HPDE6-E6E7 (cell line): ENCODE results near the gene TMEM255B.
A peak's percentile ranks its signal among the peaks of the same experiment; 100 is the strongest.

Experiments
- DNase-seq: peaks from one replicate; pipeline ENCODE4 v3.0.0; 2011; ENCODE audit warnings: missing footprints; ENCODE audit errors: extremely low spot score

The TMEM255B gene

GRCh38 chr13:113848020-113848419 lies 89.0 kb downstream of the TMEM255B start:
- no peak for DNase-seq

- DNase-seq = peak; percentile 58
Observed at GRCh38 chr13:113848431-113849260, 89.6 kb downstream of the TMEM255B start.

- DNase-seq = no peak
Observed at GRCh38 chr13:113849546-113849945, 90.5 kb downstream of the TMEM255B start.

- no peak for DNase-seq
Observed at GRCh38 chr13:113849981-113850721, 91.1 kb downstream of the TMEM255B start.

GRCh38 chr13:113850722-113851479 lies 91.9 kb downstream of the TMEM255B start:
- no peak for DNase-seq

GRCh38 chr13:113851480-113851803 lies 92.4 kb downstream of the TMEM255B start:
- DNase-seq = no peak

- no peak for DNase-seq
Observed at GRCh38 chr13:113851826-113852535, 93.0 kb downstream of the TMEM255B start.

- DNase-seq = no peak
Observed at GRCh38 chr13:113852536-113853517, 93.8 kb downstream of the TMEM255B start.

- DNase-seq = no peak
Observed at GRCh38 chr13:113853518-113854237, 94.7 kb downstream of the TMEM255B start.

GRCh38 chr13:113854238-113855011 lies 95.4 kb downstream of the TMEM255B start:
- no peak for DNase-seq

GRCh38 chr13:113855012-113855921 lies 96.2 kb downstream of the TMEM255B start:
- no peak for DNase-seq

- no peak for DNase-seq
Observed at GRCh38 chr13:113855931-113856715, 97.1 kb downstream of the TMEM255B start.

GRCh38 chr13:113856716-113857065 lies 97.7 kb downstream of the TMEM255B start:
- no peak for DNase-seq

GRCh38 chr13:113857531-113858195 lies 98.6 kb downstream of the TMEM255B start:
- no peak for DNase-seq

- no peak for DNase-seq
Observed at GRCh38 chr13:113859311-113860050, 100.5 kb downstream of the TMEM255B start.

- DNase-seq = no peak
Observed at GRCh38 chr13:113860051-113860664, 101.1 kb downstream of the TMEM255B start.
